GM19193 (cell line): Measurements from ENCODE around the gene SPATA20.

Source experiments
- POLR2A ChIP-seq: IDR thresholded peaks from 4 replicates; pipeline ENCODE4 v1.6.1; 2011; ENCODE audit not compliant: insufficient read depth, insufficient read length; ENCODE audit errors: extremely low read depth

The SPATA20 gene

GRCh38 chr17:50547035-50547735, at the start of gene SPATA20:
Gene SPATA20, plus strand, starts transcription at chr17:50547174. Its CDS starts 35 bp downstream, at chr17:50547209.
- TF ChIP-seq POLR2A: peak; percentile 68

- no peak for TF ChIP-seq POLR2A
These were observed 48.7 kb upstream of the SPATA20 start for GRCh38 chr17:50498021-50498874.

- no peak for TF ChIP-seq POLR2A
These were observed 47.7 kb upstream of the SPATA20 start for GRCh38 chr17:50499270-50499669.

- no peak for TF ChIP-seq POLR2A
These were observed 47.3 kb upstream of the SPATA20 start for GRCh38 chr17:50499721-50500120.

- no peak for TF ChIP-seq POLR2A
These were observed 45.9 kb upstream of the SPATA20 start for GRCh38 chr17:50501054-50501453.

GRCh38 chr17:50502301-50502990, 44.5 kb upstream of the SPATA20 start:
- no peak for TF ChIP-seq POLR2A

GRCh38 chr17:50505591-50506130, 41.3 kb upstream of the SPATA20 start:
- TF ChIP-seq POLR2A: no peak

GRCh38 chr17:50506298-50506697, 40.7 kb upstream of the SPATA20 start:
- TF ChIP-seq POLR2A: no peak

GRCh38 chr17:50507871-50508572, 39.0 kb upstream of the SPATA20 start, which contains the start of gene MYCBPAP:
Gene MYCBPAP, plus strand, starts transcription at chr17:50508439. Its CDS starts 236 bp downstream, at chr17:50508675.
- peak; percentile 57 for TF ChIP-seq POLR2A

GRCh38 chr17:50508573-50509460, 38.2 kb upstream of the SPATA20 start:
- TF ChIP-seq POLR2A: no peak

- no peak for TF ChIP-seq POLR2A
These were observed 35.9 kb upstream of the SPATA20 start for GRCh38 chr17:50511058-50511457.

GRCh38 chr17:50513495-50513894, 33.5 kb upstream of the SPATA20 start:
- no peak for TF ChIP-seq POLR2A

GRCh38 chr17:50514388-50514787, 32.6 kb upstream of the SPATA20 start:
- no peak for TF ChIP-seq POLR2A
